Esophagus squamous epithelium (tissue), 4 donors: ENCODE results near the gene EOLA1.

Source experiments
- POLR2A ChIP-seq, 4 donors: fragments of 450-650 bp; IDR thresholded peaks; one replicate each; pipeline ENCODE4 v1.6.1; 2017; ENCODE audit warnings: antibody characterized with exemption in 4 of 4, mild to moderate bottlenecking in 4 of 4, moderate library complexity in 3 of 4
- TF ChIP-seq, protein P1 (sequence below), 6 experiments: fragments of 450-650 bp in 4 of 6; fragments of 200-600 bp in 2 of 6; sonication (generic) in 2 of 6; IDR thresholded peaks; one replicate each; pipeline ENCODE4 v1.5.1; 2016 to 2019; ENCODE audit warnings: antibody characterized with exemption in 6 of 6, mild to moderate bottlenecking in 4 of 6, moderate library complexity in 4 of 6

GRCh38 chrX:149511081-149511480 lies 29.7 kb upstream of the EOLA1 start:
- TF ChIP-seq, protein P1, sequence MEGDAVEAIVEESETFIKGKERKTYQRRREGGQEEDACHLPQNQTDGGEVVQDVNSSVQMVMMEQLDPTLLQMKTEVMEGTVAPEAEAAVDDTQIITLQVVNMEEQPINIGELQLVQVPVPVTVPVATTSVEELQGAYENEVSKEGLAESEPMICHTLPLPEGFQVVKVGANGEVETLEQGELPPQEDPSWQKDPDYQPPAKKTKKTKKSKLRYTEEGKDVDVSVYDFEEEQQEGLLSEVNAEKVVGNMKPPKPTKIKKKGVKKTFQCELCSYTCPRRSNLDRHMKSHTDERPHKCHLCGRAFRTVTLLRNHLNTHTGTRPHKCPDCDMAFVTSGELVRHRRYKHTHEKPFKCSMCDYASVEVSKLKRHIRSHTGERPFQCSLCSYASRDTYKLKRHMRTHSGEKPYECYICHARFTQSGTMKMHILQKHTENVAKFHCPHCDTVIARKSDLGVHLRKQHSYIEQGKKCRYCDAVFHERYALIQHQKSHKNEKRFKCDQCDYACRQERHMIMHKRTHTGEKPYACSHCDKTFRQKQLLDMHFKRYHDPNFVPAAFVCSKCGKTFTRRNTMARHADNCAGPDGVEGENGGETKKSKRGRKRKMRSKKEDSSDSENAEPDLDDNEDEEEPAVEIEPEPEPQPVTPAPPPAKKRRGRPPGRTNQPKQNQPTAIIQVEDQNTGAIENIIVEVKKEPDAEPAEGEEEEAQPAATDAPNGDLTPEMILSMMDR (IDR thresholded peaks at IDR 0.05), result no peak
- TF ChIP-seq POLR2A (IDR thresholded peaks at IDR 0.05), result no peak
